Measurements from ENCODE around the gene ZFP36L1.
"Not testable (repeated sequence)": the region's sequence is repeated elsewhere in the genome, so short reads cannot be mapped to it uniquely, and the experiment has no call there.

The ZFP36L1 gene

DNA sequence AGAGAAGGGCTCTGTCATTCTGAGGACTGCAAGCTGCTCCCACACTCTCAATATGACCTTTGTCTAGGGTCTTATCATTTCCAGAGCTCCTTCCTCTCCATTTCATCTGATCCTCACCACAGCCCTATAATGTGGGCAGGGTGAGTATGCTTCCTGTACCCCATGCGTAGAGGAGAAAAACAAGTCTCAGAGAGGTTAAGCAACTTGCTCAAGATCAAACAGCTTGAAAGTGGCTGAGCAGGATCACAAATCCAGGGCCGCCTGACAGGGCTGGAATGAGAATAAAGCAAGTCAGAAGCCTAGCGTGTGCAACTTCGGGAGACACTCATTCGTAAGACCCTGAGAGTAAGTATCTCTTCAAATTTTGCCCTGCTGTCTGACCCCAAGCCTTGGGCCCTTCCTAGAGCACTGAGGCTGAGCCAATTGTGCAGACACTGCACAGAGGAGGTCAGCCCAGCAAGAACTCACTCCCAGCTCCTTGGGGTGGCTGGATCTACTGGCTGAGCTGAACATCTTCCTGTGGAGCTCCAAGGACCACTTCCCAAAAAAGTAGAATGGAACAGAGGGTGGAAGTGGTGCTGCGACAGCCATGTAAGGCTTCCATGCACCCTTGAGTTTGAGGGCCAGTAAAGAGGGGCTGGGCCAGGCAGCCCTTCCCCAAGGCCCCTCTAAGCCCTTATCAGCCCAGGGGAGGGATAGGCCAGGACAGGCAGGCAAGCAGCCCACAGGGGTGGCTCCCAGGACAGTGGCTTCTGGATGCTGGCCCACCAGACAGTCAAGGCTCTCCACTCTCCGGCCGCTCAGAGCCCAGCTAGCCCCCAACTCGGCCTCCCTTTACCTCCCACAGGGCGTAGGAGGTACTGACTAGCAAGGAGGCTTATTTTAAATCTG lies 10.5 kb downstream of the ZFP36L1 start:
- DNase-seq: peak; percentile 78

DNA sequence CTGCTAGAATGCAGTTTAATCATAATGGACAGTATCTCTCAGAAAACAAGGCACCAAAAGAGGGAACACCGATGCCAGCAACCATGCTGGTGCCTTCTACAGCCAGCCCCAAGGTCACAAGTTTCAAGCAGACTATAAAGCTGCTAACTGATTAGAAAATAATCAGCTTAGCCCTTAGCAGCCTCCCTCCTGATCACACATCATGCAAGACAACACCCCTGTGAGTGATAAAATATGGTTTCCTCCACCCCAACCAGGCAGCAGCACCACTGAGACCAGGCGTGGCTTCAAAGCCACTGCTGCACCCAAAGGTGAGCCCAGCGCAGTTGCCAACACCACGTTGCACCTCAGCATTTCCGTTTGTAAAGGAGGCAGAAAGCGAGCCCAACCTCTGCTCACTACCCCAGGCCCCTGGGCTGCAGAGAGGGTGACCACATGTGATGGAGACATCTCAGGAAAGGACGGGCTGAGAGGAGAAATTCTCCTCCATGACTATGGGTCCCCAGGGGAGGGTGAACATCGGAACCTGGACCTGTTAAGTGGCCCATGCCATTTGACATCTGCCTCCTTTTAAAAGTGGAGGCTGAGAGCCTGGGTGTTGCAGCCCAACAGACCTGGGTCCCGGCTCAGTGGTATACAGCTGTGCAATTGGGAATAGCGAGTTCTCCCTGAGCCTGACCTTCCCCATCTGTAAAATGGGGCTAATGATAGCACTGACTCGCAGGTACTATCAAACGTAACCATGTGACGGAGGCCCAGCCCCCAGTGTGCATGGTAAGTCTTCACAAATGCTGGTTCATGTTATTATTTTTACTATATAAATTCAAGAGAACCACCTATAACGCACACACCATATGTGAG lies 11.5 kb downstream of the ZFP36L1 start:
- DNase-seq: peak; percentile 85

DNA sequence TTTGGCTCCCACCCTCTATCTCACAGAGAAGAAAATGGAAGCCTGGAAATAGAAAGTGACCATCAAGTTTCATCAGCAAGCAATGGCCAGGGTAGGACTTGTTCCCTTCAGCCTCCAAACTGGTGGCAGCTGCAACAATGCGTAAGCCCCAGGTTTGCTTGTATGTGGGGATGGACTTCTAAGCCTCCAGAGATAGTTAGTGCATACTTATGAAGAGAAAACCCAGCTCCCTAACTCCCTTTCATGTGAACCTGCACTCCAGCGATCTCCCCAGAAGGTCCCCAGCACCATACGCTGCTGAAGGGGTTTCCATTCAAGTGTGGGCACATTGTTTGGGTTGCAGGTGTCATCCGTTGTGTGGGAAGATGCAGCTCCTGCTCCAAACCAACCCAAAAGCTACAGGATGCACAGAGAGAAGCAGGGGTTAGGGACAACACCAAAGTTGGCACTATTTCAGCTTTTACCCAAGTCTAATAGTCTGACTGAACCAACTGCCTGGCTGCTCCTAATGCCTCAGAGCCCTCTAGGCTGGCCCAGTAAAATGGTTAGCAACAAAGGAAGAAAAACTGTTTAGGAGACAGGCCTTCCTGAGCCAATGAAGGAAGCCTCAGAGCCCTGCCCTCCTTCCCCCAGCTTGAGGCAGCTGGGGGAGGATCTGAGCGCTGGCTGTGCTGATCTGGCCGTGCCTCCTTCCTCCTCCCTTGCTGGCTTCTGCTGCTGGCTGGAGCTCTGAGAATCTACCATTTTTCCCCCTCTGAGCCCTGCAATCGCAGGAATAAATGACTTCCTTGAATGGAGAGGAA lies 12.3 kb downstream of the ZFP36L1 start:
- DNase-seq: peak; percentile 53

DNA sequence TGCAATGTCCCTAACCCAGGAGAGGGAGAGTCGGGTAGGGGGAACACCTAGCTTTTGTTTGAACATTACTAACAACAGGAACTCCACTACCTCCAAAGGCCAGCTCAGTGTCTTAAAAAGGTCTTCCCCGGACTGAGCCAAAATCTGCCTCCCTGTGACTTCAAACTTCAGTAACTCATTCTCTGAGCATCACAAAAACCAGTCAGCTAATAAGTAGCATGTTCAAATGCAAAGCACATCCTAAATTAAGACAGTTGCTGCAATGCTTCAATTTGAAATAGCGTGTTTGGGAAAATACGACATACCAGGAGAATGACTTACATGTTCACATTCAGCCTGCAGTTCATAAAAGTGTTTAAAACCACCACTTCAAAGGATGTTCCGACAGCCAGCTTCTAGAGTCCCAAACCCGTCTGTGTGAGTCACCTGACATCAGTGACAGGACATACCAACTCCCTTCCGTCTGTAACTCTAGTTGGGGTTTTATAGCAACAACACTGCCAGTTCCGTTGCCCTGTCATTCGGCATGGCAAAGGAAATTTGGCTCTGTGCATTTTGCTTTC lies 13.0 kb downstream of the ZFP36L1 start:
- DNase-seq: peak; percentile 82

DNA sequence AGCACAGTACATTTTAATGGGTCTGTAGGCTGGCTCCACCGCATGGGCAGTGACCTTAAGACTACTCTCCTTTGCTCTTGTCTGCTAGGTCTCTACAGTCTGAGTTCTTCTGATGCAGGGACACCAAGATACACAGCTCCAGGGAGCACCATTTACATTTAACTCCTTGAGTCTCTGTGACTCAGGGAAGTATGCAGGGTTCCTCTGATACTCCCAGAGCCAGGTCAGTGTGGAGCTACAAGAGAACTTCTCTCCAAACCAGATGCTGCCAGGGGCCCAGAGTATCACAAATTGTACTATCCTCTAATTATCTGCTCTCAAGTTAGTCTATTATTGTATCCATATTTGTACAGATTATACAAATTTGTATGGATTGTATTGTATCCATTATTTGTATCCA lies 15.2 kb downstream of the ZFP36L1 start:
- DNase-seq: no peak

DNA sequence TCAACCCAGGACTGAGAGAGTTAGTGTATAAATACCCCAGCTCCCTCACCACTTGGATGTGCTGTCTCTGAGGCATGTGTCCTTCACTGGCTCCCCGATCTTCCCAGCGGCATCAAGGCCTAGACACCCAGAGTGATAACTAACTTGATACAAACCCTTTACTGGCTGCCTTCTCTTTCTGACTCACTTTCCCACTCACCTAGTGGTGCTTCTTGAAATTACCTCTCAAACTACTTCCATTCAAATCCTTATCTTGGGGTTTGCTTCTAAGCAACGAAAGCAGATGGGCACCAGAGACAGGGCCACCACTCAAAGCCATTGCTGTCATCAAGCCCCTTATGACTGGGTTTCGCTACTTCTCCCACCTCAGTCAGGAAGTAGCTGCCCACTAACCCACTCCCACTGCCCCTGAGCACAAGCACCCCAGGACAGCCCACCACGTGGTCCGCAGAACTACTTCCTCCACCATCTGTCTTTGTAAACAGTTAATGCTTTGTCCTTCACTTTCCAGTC lies 17.2 kb downstream of the ZFP36L1 start:
- no peak for DNase-seq

DNA sequence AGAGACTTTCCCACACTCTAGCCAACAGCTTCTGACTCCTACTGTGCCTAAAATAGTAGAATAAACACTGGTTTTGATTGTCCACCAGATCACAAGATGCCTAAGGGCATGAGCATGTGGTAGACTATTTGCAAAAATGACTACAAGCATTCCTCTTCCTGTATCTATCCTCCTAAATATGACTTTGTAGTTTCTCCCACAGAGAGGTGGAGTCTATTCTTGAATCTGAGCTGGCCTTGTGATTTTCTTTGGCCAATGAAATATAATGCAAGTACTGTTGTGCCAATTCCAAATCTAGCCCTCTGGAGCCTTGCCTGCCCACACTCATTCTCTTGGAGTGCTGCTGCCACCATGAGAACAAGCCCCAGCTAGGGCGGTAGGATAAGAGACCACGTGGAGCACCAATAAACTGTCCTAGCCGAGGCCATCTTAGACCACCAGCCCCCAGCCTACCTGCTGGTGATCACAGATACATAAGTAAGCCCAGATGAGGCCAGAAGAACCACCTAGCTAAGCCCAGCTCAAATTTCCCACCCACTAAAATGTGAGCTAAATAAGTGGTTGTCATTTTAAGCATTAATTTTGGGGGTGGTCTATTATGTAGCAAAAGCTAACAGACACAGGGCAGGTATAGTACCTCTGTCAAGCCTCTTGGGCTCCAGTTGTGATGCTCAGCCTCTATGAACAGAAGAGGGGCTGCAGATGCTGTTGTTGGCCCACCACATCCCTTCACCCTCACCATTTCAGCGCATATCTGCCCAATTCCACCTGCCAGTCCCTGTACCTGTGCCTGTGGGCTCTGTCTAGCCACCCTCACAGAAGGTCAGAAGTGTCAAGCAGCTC lies 17.9 kb downstream of the ZFP36L1 start:
- DNase-seq: no peak

DNA sequence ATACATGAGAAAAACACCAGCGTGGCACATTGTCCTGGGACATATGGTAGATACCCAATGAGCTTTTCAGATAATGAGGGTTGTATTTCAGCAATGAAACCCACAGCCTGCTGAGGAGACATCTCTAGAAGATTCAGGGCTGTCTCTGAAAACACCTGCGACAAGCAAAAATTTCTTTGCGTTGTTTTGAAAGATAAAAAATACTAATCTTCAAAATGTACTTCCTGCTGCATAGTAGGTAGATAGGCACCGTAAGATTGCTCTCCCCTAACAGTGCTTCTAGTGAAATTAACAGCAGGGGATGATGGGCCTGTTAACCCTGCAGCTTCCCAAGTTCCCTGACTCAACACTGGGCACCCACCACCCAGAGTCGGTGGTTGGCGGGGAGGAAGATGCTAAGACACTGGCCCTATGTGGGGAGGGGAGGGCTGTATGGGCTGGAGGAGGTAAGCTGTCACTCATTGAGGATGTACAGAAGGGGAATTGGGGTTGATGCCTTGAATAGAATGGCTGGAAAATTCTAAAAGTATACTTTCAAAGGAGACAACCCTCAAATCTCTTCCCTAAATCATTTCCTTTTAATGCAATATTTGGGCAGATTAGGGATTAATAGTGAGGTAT lies 20.0 kb downstream of the ZFP36L1 start:
- peak; percentile 20 for DNase-seq

DNA sequence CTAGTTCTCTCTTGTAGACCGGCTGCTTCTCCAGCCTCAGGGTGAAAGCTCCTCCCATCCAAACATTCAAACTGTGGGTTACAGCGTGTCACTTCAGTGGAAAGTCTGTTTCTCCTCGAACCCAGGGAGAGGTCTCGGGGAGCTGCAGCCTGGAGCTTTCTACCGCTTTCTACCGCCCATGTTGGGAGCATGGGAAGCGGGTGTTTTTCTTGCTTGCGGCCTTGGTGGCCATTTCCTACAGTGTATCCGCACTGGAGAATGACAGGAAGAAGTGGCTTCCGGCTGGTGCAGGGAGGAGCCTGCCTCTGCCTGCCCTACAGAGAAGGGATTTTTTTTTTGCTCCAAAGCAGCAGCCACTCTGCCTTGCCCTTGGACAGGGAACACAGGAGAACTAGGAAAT lies 21.2 kb downstream of the ZFP36L1 start:
- peak; percentile 33 for DNase-seq

DNA sequence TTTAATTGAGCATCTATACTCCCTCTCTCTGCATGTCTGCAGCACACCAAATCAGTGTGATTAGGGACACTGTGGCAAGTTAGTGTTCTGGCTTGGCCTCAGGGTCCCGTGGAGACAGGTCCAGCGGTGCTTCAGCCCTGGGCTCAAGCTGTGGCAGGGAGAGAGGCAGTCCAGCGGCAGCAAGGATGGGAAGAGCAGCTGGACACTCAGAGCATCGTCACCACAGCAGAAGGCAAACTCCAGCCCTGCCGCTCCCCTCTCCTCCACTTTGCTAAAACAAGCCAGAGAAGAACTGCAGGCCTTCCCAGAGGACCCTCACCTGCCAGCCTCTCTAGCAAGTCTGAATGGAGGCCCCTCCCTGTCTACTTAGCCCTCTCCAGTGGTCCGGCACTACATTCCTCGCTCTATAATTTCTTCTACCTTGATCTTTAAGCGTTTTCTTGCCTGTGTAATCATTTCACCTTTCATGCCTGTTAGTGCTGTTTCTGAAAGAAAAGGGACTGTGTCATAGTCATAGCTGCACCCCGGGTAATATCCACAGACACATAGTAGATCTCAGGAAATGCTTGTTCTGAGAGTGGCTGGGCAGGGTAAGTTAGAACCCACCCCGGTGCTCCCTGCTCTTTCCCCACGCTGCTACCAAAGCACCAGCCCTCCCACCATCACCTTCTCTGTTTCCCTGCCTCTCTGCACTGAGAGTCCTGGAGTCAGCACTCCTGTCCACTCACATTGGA lies 22.1 kb downstream of the ZFP36L1 start:
- no peak for DNase-seq

DNA sequence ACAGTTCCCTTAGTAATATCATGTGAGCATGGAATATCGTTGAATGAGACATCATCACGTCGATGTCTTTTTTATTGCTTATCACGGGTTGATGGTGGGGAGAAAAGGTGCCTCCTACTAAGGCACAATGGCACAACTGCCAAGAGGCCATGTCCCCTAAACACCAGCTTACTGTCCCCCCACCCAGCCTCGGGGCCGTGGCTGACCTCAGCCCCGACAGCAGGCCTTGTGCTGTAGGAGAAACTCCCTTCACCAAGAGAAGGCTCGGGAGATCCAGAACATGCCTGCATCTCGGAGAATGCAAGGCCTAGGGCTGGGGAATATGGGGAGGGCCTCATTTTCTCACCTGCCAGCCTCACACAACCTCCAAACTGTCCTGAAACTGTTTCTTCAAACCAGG lies 22.8 kb downstream of the ZFP36L1 start:
- no peak for DNase-seq

DNA sequence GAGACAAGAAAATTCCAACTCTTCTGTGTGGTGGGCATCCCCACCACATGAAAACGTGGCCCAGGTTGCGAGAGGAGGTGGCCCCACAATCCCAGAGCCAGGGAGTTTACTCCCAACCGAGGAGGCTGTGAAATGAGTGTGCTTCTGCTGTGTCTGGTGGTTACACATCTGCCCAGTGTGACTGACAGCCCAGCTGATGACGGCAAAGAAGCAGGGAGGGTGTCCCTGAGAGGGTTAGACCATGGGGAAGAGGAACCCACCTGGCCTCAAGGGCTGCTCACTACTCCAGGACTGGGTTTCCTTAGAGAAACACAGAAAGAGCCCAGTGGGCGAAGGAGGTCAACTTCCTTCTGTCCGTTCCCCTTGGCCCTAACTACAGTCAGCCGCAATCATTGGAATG lies 24.6 kb downstream of the ZFP36L1 start:
- no peak for DNase-seq

DNA sequence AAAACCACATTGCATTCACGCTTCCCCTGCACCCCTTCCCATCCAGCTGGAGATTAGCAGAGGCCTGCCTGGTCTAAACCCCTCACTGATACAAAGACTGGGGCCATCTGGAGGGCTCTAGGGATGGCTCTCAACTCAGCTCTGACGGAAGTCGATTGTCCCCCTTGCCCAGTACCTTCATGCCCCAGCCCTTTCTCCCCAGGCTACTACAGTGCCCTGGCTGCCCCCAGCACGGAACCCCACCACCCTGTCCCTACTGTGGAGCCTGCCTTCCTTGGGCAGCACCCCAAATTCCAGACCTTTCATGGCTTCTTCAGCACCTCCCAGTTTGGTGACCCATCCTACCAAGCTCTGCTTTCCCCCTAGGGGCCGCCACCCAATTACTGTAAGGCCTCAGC lies 25.6 kb downstream of the ZFP36L1 start:
- no peak for DNase-seq

DNA sequence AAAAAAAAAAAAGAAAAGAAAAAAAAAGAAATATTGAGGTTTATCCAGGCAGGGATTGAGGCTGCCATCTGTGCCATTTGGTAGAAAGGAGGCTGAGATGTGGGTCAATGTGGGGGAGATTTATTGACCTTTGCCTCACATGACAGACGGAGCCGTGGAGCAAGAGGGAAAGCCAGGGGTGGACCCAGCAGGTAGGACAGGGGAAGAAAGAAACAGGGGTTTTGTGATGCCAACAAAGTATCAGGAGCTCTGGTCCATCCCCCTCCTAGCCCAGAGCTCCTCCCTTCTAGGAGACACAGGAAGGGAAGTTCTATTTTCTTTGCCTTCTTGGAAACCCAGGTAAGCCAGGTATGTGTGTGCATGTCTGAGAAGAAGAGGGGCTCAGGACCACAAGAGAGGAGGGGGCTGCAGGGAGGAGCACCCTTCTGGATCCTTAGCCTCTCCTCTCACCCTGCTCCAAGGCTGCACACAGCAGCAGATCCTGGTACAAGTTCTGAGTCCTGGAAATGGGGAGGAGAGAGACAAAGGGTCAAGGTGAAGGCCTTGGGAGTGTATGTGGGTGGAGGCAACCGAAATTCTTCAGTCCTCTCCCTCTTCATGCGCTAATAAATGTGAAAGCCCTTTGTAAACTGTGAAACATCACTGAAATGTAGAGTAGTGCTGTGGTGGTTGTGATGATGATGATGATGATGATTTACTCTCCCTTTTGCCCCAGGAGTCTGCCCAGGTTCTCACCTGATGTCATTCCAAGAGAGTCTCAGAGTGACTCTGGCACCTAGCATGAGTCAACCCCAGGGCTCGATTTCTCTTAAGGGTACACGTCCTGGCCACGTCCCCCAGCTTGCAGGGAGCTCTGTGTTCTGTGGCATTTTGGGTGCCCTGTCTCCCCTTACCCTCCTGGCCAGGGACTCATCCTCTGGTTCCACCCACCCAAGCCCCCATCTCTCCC lies 26.3 kb downstream of the ZFP36L1 start:
- no peak for DNase-seq

DNA sequence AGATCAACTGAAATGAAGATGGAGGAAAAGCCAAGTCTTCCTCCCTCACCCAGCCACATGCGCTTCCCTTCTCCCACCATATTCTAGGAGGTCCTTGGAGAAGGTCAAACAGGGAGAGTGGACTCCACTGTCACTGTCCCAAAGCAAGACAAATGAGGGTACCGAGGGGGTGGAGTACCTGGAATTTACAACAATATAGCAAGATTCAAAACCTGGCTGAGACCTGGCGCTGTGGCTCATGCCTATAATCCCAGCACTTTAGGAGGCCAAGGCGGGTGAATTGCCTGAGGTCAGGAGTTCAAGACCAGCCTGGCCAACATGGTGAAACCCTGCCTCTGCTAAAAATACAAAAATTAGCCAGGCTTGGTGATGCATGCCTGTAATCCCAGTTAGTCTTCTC lies 29.0 kb downstream of the ZFP36L1 start:
- not testable (repeated sequence) for DNase-seq

DNA sequence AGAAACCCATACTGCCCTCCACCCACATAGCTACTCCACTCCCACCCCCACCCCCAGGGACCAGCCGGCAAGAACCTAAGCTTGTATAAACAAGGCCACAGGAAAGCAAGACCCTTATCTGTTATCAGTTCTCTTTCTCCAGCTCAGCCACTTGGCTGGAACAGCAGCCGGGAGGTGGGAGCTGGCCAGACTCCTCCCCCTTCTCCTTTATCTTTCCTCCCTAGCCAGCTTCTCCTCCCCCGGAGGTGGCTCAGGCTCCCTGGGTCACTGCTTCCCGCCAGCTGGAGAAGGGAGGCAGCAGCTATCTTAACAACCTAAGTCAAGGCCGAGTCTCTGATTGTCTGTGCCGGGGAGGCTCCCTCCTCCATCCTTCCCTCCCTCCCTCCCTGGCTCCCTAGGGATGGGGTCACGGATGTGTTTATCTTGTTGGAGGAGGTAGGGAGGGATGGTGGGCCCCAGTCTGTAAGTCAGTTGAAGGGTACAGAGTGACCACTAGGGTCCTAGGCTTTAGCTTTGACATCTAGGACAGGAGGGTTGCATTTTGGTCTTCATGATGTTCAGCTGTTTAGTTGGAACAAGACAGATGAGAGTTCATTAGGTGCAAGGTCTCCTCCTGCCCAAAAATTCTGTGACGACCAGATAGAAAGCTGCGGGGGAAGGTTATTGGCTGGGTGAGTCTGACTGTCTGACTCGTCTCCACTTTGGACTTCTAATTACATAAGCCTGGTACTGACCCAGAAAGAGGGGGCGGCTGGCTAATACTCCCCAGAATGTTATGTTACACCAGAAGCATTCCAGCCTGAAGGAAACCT lies 29.7 kb downstream of the ZFP36L1 start:
- DNase-seq: no peak

DNA sequence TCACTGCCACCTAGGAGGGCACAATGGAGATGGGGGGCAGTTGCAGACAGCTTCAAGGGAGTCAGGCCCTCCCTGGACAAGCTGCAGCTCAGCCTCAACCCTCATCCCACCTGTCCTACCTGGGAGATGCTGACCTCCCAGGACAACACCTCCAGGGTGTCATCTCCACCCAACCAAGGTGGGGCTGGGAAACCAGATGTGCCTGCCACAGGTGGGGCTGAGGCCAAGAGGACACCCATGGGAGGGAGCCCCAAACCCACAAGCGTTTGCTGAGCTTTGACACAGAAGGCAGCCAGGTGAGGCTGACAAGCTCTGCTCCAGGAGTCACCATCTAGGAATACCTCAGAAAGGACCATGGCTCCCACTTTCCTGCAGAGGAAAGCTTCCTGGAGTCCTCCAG lies 31.5 kb downstream of the ZFP36L1 start:
- DNase-seq: no peak

DNA sequence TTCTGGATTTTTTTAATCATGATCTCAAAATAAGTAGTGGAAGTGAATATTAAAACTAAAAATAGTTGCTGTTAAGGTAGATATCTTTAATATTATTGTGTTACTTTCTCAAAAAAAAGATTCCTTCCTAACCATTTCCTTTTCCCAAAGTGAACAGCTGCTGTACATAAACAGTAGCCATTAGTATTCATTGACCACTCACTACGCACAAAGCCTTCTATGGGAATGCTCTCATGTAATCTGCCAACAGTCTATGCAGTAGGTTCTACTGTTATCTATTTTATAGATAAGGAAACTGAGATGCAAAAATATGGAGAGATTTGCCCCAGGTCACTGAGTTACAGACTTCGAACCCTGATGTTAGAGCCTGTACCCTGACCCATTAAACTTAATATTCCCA lies 32.1 kb downstream of the ZFP36L1 start:
- no peak for DNase-seq
